HL-60 (cell line): ENCODE measurements around the gene SP2.

Experiments used
- DNase-seq, 2 experiments: peaks; one replicate each; pipeline ENCODE4 v3.0.0-alpha.2; 2010 to 2020; ENCODE audit warnings: low read depth in 1 of 2, low spot score in 1 of 2
- H3K27ac ChIP-seq: fragments of 250-450 bp; sonication (Bioruptor Pico); replicated peaks from 2 replicates; pipeline ENCODE4 v1.5.1; 2020; ENCODE audit warnings: mild to moderate bottlenecking, moderate library complexity
- H3K27me3 ChIP-seq: fragments of 250-450 bp; sonication (Bioruptor Pico); 2 replicates; pipeline ENCODE4 v1.5.1; 2021; ENCODE audit warnings: mild to moderate bottlenecking, moderate library complexity; ENCODE audit not compliant: insufficient read depth, poor library complexity, severe bottlenecking
- H3K4me3 ChIP-seq: replicated peaks from 2 replicates; pipeline ENCODE4 v1.5.1; 2011; ENCODE audit warnings: mild to moderate bottlenecking, control low read depth, low read length; ENCODE audit not compliant: insufficient read depth
- CTCF ChIP-seq: IDR thresholded peaks from one replicate; pipeline ENCODE4 v1.5.1; 2011; ENCODE audit warnings: low read length, control low read depth, inconsistent platforms; ENCODE audit not compliant: insufficient read depth
- GABPA ChIP-seq: IDR thresholded peaks from 2 replicates; pipeline ENCODE4 v1.6.1; 2012; ENCODE audit warnings: low read depth
- POLR2AphosphoS5 ChIP-seq: IDR thresholded peaks from 2 replicates; pipeline ENCODE4 v1.6.1; 2012; ENCODE audit warnings: low read depth
- REST ChIP-seq: IDR thresholded peaks from 2 replicates; pipeline ENCODE4 v1.6.1; 2012; ENCODE audit warnings: low read depth; ENCODE audit not compliant: insufficient replicate concordance
- SPI1 ChIP-seq: IDR thresholded peaks from 2 replicates; pipeline ENCODE4 v1.6.1; 2012; ENCODE audit warnings: low read depth, mild to moderate bottlenecking, borderline replicate concordance

The SP2 gene

GRCh38 chr17:47896672-47897490 lies 845 bp downstream of the SP2 start:
- DNase-seq = no peak
- H3K27ac ChIP-seq = peak overlapping the region; percentile 99
- peak overlapping the region; percentile 81 for H3K4me3 ChIP-seq
- H3K27me3 ChIP-seq = no peaks in the 10 kb centered on the region
- TF ChIP-seq SPI1 (no peak), POLR2AphosphoS5 (no peak), GABPA (no peak), REST (no peak), CTCF (no peak)

GRCh38 chr17:47897561-47897960 lies 1.5 kb downstream of the SP2 start:
- Histone ChIP-seq H3K4me3 (no peak overlapping the region), H3K27me3 (no peaks in the 10 kb centered on the region), H3K27ac (peak overlapping the region; percentile 99)
- DNase-seq = no peak
- TF ChIP-seq CTCF (no peak), POLR2AphosphoS5 (no peak), GABPA (no peak), REST (no peak), SPI1 (no peak)

- peak; percentile 47 to 88 for DNase-seq
- Histone ChIP-seq H3K4me3 (no peak overlapping the region), H3K27ac (peak overlapping the region; percentile 99), H3K27me3 (no peaks in the 10 kb centered on the region)
- TF ChIP-seq SPI1 (no peak), GABPA (no peak), REST (no peak), POLR2AphosphoS5 (no peak), CTCF (no peak)
Measured at GRCh38 chr17:47898241-47898640, 2.2 kb downstream of the SP2 start.
